Measurements from ENCODE around the gene EHD4. TPM values are rescaled to one million over a fixed set of nuclear protein-coding genes. Genes with fewer than 3 reads are reported as not detected.

The EHD4 gene
- polyA plus RNA-seq, 3 donors, result 12.8 to 16.0 (median 14.2) TPM

DNA sequence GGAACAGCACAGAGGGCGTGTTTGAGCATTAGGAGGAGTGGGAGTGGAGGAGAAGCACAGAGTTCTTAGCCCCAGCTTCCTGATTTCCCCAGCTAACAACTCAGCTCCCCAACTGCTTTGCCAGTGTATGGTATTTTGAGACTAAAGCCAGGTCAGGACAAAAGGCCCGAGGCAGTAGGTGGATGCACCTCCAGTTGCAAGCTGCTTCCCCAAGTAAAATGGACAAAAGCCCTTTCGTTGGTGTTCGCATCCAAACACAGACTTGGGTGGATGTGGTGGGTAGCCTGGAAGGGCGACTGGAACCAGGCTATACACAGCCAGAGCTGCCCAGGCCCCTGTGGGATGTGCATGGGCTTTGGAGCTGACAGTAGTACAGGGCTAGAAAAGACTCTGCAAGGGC lies 12.3 kb upstream of the EHD4 start:
- TF ChIP-seq, protein P1, sequence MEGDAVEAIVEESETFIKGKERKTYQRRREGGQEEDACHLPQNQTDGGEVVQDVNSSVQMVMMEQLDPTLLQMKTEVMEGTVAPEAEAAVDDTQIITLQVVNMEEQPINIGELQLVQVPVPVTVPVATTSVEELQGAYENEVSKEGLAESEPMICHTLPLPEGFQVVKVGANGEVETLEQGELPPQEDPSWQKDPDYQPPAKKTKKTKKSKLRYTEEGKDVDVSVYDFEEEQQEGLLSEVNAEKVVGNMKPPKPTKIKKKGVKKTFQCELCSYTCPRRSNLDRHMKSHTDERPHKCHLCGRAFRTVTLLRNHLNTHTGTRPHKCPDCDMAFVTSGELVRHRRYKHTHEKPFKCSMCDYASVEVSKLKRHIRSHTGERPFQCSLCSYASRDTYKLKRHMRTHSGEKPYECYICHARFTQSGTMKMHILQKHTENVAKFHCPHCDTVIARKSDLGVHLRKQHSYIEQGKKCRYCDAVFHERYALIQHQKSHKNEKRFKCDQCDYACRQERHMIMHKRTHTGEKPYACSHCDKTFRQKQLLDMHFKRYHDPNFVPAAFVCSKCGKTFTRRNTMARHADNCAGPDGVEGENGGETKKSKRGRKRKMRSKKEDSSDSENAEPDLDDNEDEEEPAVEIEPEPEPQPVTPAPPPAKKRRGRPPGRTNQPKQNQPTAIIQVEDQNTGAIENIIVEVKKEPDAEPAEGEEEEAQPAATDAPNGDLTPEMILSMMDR (IDR thresholded peaks at IDR 0.05), result no peak
- peaks cover 13% of the 10 kb centered on the region for H3K4me1 Mint-ChIP-seq
- H3K9me3 ChIP-seq (replicated peaks in 1 of 2; ENCODE audit: control insufficient read depth in 1 of 2, insufficient read depth in 1 of 2, low read length in 2 of 2), result no peaks in the 10 kb centered on the region
- no peaks in the 10 kb centered on the region for H3K36me3 ChIP-seq (replicated peaks in 1 of 2; ENCODE audit: control insufficient read depth in 1 of 2, insufficient read depth in 2 of 2, low read length in 2 of 2)
- intact Hi-C loops (cut with micrococcal nuclease), result loop anchor here (5.0 to 10.0 kb wide), 4 partner anchors 73 to 153 kb away; no protein-coding TSS in a partner anchor
- peaks cover 0 to 5% (median 5%) of the 10 kb centered on the region in 3 donors for H3K27me3 Mint-ChIP-seq (ENCODE audit: low read depth in 3 of 3)
- no peaks in the 10 kb centered on the region for H3K9me3 Mint-ChIP-seq
- no peak overlapping the region for H3K4me3 ChIP-seq (replicated peaks in 1 of 3; ENCODE audit: low read depth in 2 of 3, low read length in 3 of 3)
- no peaks in the 10 kb centered on the region for H4K20me1 ChIP-seq (ENCODE audit: insufficient read depth, low read length)
- WGBS (ENCODE audit: insufficient coverage), result 98% methylated on average over 4 of the region's 5 CpGs
- DNase-seq, result no peak
- no peaks in the 10 kb centered on the region for H3K27me3 ChIP-seq (ENCODE audit: control insufficient read depth in 2 of 2, insufficient read depth in 2 of 2, low read length in 2 of 2)
- no peak overlapping the region for H2AFZ ChIP-seq (ENCODE audit: insufficient read depth, low read depth, low read length, poor library complexity, severe bottlenecking)
- no peaks in the 10 kb centered on the region for H3K36me3 Mint-ChIP-seq
- H3K9ac ChIP-seq (ENCODE audit: insufficient read depth, low read length, poor library complexity, severe bottlenecking), result no peak overlapping the region
- no peaks in the 10 kb centered on the region for H3K79me2 ChIP-seq (ENCODE audit: insufficient read depth, low read length)
- no peak overlapping the region for H3K4me2 ChIP-seq (replicated peaks; ENCODE audit: extremely low read depth, low read length, poor library complexity, severe bottlenecking)
- H3K27ac Mint-ChIP-seq, result no peak overlapping the region
- no peak overlapping the region for H3K4me3 Mint-ChIP-seq
- H3K4me1 ChIP-seq (ENCODE audit: control insufficient read depth in 1 of 2, insufficient read depth in 2 of 2, low read length in 2 of 2), result no peaks in the 10 kb centered on the region
- no peak overlapping the region for H3K27ac ChIP-seq (ENCODE audit: low read depth in 1 of 2, low read length in 2 of 2)

DNA sequence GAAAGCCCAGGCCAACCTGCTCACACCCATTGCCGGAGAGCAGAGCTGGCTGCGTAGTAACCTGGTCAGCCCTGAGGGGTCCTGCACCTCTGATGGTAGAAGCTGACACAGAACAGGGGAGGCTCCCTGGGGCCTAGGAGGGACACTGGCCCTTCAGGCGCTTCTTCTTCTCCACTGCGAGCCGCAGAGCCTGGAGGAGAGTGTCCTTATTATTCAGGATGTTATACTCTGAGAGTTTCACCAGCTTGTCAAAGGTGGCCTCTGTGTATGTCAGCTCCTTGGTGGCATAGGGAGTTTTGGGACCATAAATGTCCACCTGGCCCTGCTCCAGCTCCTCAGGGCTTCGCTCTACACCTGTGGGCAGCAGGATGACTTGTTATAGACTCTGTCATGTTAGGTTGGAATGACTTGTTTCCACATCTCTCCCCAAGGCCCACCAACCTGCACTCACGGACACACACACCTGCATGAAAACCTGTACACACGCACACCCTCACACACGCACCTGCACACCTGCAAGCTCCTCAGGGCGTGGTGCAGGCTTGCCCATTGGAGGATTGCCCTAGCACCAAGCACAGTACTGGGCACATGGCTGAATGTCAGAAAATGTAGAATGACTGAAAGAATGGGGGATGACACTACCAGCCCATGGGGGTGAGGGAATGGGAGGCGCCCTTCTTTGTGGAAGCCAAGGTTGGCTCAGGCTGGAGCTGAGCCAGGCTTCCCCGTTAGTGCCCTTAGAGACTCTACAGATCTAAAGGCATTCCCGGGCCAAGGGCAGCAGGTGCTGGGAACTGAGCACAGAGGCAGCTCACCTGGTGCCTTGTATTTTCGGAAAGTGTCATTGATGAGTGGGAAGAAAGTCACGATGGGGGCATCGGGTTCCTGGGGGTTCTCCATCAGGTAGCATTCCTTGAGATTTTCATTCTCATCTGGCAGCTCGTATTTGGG lies 11.5 kb upstream of the EHD4 start:
- Histone ChIP-seq H3K79me2 (ENCODE audit: insufficient read depth, low read length) (no peaks in the 10 kb centered on the region), H3K4me3 (replicated peaks in 1 of 3; ENCODE audit: low read depth in 2 of 3, low read length in 3 of 3) (no peak overlapping the region), H3K4me1 (ENCODE audit: control insufficient read depth in 1 of 2, insufficient read depth in 2 of 2, low read length in 2 of 2) (no peaks in the 10 kb centered on the region), H2AFZ (ENCODE audit: insufficient read depth, low read depth, low read length, poor library complexity, severe bottlenecking) (no peak overlapping the region), H4K20me1 (ENCODE audit: insufficient read depth, low read length) (no peaks in the 10 kb centered on the region), H3K4me2 (replicated peaks; ENCODE audit: extremely low read depth, low read length, poor library complexity, severe bottlenecking) (no peak overlapping the region), H3K27me3 (ENCODE audit: control insufficient read depth in 2 of 2, insufficient read depth in 2 of 2, low read length in 2 of 2) (no peaks in the 10 kb centered on the region), H3K9me3 (replicated peaks in 1 of 2; ENCODE audit: control insufficient read depth in 1 of 2, insufficient read depth in 1 of 2, low read length in 2 of 2) (no peaks in the 10 kb centered on the region), H3K36me3 (replicated peaks in 1 of 2; ENCODE audit: control insufficient read depth in 1 of 2, insufficient read depth in 2 of 2, low read length in 2 of 2) (no peaks in the 10 kb centered on the region), H3K27ac (ENCODE audit: low read depth in 1 of 2, low read length in 2 of 2) (no peak overlapping the region), H3K9ac (ENCODE audit: insufficient read depth, low read length, poor library complexity, severe bottlenecking) (no peak overlapping the region)
- Mint-ChIP-seq H3K4me3 (no peak overlapping the region), H3K9me3 (no peaks in the 10 kb centered on the region), H3K4me1 (peaks cover 13% of the 10 kb centered on the region), H3K27me3 (ENCODE audit: low read depth in 3 of 3) (peaks cover 0 to 5% (median 5%) of the 10 kb centered on the region in 3 donors), H3K36me3 (no peaks in the 10 kb centered on the region), H3K27ac (peak overlapping the region in 1 of 7 donors; percentile 53)
- no peak for DNase-seq
- intact Hi-C loops (cut with micrococcal nuclease), result loop anchor here in 1 of 2 donors (10.0 kb wide), 1 partner anchor 101 kb away; no protein-coding TSS in a partner anchor
- TF ChIP-seq, protein P1 (IDR thresholded peaks at IDR 0.05), result no peak
- WGBS (ENCODE audit: insufficient coverage), result 98% methylated on average over 9 of the region's 17 CpGs

Data from CD14-positive monocyte (primary cell).